ENCODE results near the gene VMP1.

- TF ChIP-seq CTCF (conservative IDR thresholded peaks at IDR 0.05) (no peak), EZH2 (IDR thresholded peaks at IDR 0.05; ENCODE audit: low read depth) (no peak)
Measured at GRCh38 chr17:59848385-59848668, 140.9 kb downstream of the VMP1 start.

Measured in PC-9 (cell line).